HuH-7.5 (cell line): ENCODE data around the gene CHMP6.

ENCODE experiments used
- DNase-seq: peaks from one replicate; pipeline ENCODE4 v3.0.0; 2011; ENCODE audit warnings: low spot score

Gene CHMP6

DNA sequence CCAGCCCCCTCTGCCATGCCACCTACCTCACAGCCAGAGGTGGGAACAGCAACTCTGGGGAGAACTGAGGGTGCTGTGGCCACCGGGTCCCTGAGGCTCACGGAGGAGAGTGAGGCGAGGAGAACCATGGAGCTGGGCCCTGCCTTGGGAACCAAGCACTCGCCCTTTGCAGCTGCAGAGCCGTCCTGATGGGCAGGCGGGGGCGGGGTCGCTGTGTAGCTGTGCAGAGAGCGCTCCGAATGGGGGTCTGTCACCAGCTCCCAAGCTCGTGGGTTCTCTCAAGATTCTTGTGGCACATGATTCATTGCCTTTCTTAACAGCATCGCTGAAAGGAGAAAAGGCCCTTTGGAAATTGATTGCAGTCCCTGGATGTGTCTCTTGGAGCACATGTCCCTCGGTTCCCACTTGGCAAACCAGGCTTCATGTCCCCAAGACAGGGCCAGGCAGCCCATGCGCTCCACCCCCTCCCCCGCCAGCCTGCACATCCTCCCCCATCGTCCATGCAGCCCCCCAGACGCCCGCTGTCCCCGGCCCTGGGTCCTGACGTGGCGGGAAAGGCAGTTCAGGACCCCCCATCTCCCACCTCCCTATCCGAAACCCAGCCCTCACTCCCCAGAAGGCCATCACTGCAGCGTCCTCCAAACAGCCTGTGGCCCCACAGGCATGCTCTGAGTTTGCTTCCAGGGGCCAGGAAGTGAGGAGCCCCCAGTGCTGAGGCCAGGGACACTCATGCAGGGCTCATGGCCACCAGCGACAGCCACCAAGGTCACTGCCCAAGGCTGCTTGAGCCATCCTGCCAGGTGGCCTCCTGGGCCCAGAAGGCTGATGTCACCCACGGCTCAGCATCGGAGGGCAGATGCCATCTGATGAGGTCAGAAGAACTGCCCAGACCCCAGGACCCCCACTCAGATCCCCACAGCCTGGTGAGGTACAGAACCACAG is 20.6 kb upstream of the CHMP6 start:
- DNase-seq, result no peak

DNA sequence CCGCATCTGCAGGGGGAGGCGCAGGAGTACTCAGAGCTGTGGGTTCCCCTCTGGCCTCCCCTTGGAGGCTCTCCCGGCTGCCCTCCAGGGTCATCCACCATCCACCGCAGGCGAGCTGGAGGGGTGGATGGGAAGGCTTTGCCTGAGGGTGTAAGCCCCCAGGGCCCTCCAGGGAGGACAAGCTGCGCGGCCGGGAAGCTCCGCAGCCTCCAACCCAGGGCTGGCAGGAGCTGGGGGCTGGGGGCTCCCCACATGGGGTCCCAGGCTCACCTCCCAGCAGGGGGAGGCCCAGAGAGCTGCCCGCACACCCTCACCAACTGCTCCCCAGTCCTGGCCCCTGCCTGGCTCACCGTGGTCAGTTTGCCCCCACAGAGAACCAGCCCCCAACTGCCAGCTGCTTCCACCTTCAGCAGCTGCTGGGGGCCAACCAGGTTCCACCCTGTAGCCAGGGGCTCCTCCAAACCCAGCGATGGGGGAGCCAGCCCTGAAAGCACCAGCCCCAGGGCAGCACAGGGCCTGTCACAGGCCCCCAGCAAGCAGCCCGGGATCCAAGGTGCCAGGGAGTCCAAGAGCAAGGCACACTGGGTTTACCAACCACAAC is 19.8 kb upstream of the CHMP6 start:
- no peak for DNase-seq

DNA sequence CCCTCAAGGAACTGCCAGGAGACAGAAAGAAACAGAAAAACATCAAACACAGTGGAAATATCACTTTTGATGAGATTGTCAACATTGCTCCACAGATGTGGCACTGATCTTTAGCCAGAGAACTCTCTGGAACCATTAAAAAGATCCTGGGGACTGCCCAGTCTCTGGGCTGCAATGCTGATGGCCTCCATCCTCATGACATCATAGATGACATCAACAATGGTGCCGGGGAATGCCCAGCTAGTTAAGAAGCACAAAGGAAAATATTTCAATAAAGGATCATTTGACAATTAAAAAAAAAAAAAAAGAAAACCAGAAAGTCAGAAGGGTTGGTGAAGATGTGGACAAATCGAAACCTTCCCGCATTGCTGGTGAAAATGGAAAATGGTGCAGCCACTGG is 14.9 kb upstream of the CHMP6 start:
- no peak for DNase-seq

DNA sequence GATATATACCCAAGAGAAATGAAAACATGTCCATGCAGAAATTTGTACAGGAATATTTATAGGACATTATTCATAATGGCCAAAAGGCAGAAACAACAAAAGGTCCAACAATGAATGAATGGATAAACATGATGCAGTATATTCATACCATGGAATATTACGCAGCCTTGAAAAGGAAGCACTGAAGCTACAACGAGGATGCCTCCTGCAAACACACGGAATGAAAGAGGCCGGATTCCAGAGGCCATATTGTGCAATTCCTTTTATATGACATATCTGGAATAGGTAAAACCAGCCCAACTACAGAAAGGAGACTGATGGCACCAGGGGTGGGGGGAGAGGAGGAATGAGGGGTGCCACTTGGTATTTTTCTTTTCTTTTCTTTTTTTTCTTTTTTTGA is 14.5 kb upstream of the CHMP6 start:
- no peak for DNase-seq

DNA sequence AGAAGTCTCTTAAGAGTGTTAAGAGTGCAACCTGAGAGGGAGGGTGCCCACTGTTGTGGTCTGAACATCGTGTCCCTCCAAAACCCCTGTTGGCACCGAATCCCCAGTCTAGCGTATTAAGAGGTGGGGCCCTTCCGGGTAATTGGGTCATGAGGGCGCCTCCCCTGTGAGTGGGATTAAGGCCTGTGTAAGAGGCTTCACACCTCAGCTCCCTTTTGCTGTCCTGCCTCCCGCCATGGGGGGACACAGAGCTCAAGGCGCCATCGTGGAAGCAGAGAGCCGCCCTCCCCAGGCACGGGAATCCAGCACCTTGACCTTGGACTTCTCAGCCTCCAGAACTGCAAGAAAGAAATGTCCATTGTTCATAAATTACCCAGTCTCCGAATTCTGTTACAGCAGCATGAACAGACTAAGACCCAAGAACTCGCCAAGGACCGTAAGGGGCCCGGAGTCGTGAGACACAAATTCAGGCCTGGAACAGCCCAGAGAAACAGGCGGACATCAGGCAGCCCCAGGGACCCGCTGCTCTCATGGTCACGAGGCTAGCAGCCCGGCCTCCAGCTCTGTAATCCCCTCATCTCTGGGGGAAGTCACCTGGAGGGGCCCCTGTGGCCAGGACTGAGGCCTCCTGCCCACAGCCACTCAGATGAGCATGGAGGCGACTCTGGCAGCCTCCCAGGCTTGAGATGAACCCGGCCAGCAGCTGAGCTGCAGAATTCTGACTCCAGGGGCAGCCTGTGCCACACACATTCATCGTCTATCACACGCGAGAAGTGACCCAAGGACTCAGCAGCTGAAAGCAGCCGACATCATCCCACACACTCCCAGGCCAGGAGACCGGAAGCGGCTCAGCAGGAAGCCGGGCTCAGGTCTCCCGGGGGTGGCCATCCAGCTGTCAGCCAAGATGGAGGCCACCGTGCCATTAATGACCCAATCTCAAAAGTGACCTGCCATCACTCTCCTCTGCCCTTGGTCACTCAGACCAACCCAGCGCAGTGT is 12.8 kb upstream of the CHMP6 start:
- DNase-seq, result no peak

DNA sequence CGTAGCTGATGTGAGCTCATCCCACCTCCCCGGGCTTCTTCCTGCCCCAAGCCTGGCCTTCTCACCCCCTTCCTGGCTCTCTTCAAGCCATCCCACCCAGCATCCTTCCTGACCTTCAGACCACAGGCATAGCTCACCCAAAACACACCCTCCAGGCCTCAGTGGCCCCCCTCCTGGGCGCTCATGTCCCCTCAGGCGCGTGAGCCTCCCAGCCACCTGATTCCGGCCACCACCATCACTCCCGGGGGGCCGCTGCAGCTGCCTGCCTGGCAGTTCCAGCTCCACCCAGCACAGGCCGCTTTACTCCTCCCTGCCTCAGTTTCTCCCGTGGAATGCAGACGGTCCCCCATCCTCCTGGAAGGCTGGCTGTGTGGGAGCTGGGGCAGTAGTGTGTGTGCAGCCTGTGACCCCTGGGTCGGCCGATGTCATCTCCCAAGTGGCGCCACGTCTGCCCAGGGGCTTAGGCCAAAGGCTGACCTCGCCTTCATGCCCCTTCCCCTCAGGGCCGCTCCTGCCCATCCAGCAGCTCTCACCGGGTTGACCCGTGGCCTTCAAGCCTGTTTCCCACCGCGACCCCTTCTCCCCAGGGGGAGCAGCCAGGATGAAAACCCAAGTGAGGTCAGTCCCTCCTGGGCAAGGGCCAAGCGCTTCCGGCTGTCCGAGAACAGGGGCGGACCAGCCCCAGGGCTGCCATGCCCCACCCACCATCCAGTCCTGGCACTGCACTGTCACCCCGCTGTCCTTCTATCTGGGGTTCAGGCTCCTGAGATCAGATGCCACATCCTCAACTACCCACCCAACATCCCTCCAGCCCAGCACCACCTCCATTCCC is 11.9 kb upstream of the CHMP6 start:
- no peak for DNase-seq

DNA sequence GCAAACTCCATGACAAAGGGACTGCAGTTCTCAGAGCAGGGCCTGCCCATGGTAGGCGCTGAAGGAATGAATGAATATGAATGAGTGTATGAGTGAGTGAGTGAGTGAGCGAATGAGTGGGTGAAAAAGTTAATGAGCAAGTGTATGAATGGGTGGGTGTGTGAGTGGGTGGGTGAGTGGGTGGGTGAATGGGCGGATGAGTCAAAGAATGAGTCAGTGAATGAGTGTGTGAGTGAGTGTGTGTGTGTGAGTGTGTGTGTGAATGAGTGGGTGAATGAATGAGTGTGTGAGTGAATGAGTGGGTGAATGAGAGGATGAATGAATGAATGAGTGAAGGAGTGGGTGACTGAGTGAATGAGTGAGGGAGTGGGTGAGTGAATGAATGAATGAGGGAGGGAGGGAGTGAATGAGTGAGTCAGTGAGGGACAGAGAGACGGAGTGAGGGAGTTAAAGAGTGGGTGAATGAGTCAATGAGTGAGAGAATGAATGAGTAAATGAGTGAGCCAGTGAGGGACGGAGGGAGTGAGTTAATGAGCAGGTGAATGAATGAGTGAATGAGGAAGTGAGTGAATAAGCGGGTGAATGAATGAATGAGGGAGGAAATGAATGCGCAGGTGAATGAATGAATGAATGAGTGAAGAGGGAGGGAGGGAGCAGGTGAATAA is 11.1 kb upstream of the CHMP6 start:
- no peak for DNase-seq

DNA sequence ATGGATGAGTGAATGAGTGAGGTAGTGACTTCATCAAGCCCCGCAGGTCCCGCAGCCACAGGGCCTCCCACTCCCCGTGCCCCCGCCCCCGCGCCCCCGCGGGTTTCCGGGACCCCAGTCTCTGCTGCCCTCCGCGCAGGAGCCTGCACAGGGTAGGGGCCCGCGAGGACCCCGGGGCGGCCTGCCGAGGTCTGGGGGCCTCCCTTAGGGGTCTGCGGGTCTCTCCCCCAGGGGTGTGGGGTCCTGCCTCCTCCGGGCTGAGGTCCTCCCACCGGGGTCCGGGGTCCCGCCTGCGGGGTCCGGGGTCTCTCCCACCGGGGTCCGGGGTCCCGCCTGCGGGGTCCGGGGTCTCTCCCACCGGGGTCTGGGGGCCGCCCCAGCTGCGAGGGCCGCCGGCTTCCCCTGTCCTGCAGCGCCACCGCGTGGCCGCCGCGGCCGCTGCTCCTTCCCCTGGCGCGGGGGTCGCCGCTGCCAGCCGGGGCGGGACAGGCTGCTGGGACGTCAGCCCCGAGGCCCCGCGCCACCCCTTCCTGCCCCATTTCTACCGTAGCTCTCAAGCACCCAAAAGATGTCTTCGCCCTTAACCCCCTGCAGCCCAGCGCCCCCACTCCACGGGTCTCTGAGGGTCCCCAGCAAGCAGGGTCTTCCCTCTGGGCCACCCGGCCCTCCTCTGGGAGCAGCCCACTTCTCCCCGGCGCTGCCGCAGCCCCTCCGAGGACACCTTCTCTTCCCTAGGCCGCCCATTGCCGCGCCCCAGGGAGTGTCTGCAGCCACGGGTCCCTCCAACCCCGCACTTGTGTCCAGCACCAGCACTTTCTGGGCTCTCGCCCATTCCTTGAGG is 10.4 kb upstream of the CHMP6 start:
- DNase-seq, result no peak

DNA sequence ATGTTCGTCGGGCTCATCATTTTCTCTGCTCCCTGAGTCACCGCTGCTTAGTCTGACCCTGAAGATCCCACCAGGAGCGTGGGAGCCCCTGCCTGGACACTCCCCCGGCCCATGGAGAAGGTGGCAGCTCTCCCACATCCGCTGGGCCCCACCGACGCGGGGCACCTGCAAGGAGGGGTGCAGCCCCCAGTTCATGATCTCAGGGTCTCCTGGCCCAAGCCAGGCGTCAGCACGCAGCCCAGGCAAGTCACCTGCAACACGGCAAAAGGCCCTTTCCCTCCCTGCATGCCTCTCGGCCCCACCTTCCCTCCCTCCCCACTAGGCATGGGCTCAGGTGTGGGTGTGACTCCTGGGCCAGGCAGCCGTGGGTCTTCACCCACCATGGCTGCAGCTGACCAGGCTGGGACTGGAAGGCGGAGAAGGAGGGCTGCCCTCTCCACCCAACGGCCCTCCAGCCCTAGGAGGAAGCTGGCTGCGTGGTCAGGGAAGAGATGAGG is 9.7 kb upstream of the CHMP6 start:
- no peak for DNase-seq

DNA sequence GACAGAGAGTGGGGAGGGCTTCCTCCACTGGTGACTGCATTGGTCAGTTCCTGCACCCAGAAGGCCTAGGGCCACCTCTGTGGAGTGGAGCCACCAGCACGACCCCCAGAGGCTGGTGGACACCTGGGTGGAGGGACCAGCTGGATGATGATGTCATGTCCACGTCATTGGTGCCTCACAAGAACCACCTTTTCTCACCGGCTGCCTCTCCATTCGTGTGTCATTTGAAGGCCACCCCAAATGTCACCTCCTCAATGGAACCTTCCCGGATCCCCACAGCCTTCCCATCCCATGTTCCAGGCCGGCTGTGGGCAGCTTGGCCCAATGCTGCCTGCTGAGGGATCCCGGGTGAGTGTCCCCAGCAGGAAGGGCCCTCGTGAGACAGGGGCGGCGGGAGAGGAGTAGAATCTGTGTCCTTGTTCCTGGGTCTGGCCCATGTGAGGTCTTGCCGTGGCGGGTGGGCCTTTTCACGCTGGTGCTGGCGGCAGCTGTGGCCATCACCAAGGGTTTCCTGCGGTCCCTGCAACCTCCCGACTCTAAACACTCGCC is 9.1 kb upstream of the CHMP6 start:
- DNase-seq, result no peak

DNA sequence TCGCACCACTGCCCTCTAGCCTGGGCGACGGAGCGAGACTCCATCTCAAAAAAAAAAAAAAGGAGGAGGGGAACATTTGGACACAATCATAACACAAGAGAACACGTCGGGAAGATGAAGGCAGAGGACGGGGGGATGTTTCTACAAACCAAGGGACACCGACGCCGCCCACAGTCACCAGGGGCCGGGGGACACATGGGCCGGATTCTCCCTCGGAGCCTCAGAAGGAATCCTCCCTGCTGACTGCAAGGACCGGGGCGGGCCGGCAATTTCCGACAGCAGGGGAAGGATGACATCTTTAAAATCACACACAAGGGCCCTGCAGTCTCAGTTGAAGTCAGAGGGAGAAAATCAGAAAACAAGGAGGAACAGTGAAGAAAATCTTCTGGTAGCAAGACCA is 8.1 kb upstream of the CHMP6 start:
- DNase-seq, result no peak

DNA sequence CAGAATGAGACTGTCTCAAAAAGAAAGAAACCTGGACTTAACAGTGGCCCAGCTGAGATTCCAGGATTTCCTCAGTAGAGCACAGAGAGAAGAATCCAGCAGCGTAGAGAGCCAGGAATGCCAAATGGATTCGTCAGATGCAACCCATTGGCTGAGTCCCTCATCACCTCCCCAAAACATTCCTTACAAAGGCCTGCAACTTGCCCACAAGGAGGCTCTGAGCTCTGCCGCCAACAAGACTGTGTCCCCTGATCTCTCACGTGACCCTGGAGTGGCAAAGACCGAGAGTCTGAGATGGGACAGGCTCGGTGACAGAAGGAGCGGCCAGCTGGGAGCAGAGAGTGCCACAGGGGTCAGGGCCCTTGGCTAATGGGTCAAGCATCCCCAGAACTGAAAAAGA is 6.9 kb upstream of the CHMP6 start:
- no peak for DNase-seq

DNA sequence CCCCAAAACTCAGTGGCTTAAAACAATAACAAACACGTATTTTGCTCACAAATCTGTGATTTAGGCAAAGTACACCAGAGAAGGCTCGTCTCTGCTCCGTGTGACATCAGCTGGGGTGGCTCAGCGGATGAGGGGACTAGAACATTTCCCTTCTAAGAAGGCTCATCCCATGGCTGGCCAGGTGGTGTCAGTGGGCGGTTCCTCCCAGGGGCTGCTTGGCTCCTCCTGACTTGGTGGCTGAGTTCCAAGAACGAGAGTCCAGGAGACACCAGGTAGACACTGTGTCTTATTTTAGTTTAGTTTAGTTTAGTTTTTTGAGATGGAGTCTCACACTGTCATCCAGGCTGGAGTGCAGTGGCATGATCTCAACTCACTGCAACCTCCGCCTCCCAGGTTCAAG is 5.6 kb upstream of the CHMP6 start:
- DNase-seq, result no peak

DNA sequence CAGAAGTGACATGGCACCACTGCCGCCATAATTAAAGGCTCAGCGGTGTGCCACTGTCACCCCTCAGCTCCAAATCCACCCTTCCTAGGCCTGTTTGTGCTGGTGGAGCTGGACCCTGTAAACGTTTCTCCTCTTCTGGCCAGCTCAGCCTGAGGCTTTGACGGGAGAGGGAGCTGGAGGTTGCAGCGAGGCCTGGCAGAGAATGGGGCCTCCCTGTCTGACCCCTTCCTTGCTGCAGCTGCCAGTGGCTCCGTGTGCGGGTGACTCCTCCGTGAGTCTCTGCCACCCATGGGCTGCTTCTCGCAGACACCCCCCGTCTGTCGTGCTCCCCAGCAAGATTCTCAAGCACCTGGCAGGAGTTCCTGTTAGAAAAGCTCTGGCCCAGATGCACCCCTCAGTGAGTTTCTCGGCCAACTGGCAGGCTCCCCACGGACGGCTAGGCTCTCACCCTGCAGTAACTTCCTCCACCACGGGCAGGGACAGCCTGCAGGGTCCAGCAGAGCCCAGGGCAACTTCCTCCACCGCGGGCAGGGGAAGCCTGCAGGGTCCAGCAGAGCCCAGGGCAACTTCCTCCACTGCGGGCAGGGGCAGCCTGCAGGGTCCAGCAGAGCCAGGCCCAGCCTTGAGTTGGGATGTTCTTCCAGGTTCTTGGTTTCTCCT is 4.7 kb upstream of the CHMP6 start:
- no peak for DNase-seq

DNA sequence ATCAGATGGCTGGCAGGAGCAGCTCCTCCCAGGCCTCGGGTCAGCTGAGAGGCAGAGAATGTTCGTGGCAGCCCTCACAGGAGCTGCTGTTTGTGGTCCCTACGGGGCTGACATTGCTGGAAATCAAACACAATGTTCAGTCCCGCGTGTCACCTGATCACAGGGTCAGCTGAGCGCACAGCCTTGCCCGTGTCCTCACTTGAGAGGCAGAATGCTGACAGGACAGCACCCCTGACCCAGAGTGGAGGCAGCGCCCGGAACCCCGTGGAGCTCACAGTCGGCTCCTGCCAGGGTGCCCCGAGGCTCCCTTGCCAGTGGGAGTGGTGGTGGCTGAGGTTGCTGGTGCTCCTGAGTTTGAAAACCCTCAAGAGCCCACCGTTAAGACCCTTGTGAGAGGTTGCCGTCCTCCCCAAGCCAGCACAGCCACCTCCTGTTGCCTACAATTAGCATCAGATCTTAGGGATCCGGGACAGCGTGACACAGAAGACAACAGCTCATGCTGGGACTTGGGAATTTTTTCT is 3.6 kb upstream of the CHMP6 start:
- DNase-seq, result no peak

DNA sequence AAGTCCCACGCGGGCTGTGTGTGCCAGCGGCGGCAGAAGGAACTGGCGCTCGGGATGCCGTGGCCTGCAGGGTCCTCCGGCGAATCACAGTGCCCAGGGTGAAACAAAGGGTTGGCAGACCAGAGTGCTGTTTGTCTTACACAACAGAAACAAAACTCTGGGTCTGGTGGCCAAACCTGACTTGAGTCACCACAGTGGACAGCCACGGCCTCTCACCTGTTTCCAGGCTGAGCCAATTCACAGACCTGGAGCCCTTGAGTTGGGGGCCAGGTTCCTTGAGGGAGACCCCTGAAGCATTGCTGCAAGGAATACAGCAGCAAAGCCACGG is 2.1 kb upstream of the CHMP6 start:
- DNase-seq, result no peak

DNA sequence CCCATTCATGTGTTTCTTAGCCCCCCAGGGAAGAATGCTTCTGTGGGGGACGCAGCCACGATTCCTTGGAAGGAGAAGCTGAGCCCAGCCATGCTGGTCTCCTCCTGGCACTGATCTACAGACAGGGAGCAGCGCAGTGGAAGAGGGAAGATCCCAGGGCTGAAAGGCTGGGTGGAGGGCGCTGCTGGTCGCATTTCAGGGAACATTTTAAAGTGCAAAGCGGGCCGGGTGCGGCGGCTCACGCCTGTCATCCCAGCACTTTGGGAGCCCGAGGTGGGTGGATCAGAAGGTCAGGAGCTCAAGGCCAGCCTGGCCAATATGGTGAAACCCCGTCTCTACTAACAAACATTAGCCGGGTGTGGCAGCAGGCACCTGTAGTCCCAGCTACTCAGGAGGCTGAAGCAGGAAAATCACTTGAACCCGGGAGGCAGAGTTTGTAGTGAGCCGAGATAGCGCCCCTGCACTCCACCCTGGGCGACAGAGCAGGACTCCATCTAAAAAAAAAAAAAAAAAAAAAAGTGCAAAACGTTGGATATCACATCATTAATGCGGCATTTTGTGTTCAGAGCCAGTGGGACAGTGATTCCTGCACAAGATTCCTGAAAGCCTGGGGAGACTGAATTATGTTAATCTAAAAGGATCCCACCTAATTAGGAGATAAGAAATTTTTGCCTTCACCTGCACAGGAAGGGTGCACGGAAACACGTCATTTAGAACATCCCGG is 558 bp upstream of the CHMP6 start:
- DNase-seq, result peak; percentile 48
